Mesenchymal stem cell (in vitro differentiated cells and primary cell): ENCODE measurements around the gene AHNAK.
A peak's percentile ranks its signal among the peaks of the same experiment; 100 is the strongest.

Experiments
- DNase-seq: peaks from one replicate; pipeline ENCODE4 v3.0.0-alpha.2; 2013
- H2AFZ ChIP-seq: one replicate; pipeline ENCODE4 v1.6.1; 2013; ENCODE audit warnings: low read depth, mild to moderate bottlenecking, control low read depth, inconsistent platforms, low read length, moderate library complexity
- H2AK5ac ChIP-seq: 2 replicates; pipeline ENCODE4 v1.6.1; 2013; ENCODE audit warnings: low read length, moderate library complexity, mild to moderate bottlenecking, inconsistent platforms; ENCODE audit not compliant: severe bottlenecking
- H2BK120ac ChIP-seq: one replicate; pipeline ENCODE4 v1.6.1; 2013; ENCODE audit warnings: low read depth, mild to moderate bottlenecking, inconsistent platforms, low read length, moderate library complexity
- H2BK12ac ChIP-seq, 2 experiments: one replicate each; pipeline ENCODE4 v1.6.1; 2013; ENCODE audit warnings: inconsistent platforms in 2 of 2, low read length in 2 of 2, mild to moderate bottlenecking in 2 of 2, moderate library complexity in 2 of 2, control low read depth in 1 of 2
- H2BK15ac ChIP-seq: one replicate; pipeline ENCODE4 v1.6.1; 2013; ENCODE audit warnings: mild to moderate bottlenecking, low read depth, inconsistent platforms; ENCODE audit not compliant: poor library complexity, severe bottlenecking
- H2BK5ac ChIP-seq: 2 replicates; pipeline ENCODE4 v1.6.1; 2013; ENCODE audit warnings: low read depth, mild to moderate bottlenecking, low read length, control low read depth, inconsistent platforms; ENCODE audit not compliant: poor library complexity, severe bottlenecking
- H3K14ac ChIP-seq, 2 experiments: one replicate each; pipeline ENCODE4 v1.6.1; 2013; ENCODE audit warnings: inconsistent platforms in 2 of 2, low read length in 2 of 2, control low read depth in 1 of 2, mild to moderate bottlenecking in 1 of 2, moderate library complexity in 1 of 2
- H3K18ac ChIP-seq, 2 experiments: one replicate each; pipeline ENCODE4 v1.6.1; 2013; ENCODE audit warnings: inconsistent platforms in 2 of 2, low read length in 2 of 2, control low read depth in 1 of 2, low read depth in 1 of 2, mild to moderate bottlenecking in 1 of 2
- H3K23ac ChIP-seq, 2 experiments: one replicate each; pipeline ENCODE4 v1.6.1; 2013; ENCODE audit warnings: inconsistent platforms in 2 of 2, low read length in 2 of 2, mild to moderate bottlenecking in 2 of 2, moderate library complexity in 2 of 2, control low read depth in 1 of 2
- H3K27ac ChIP-seq: 2 replicates; pipeline ENCODE4 v1.5.1; 2013; ENCODE audit warnings: mild to moderate bottlenecking, moderate library complexity, low read length, control low read depth, inconsistent platforms; ENCODE audit not compliant: poor library complexity, severe bottlenecking
- H3K27me3 ChIP-seq, 2 experiments: 2 replicates each; pipeline versions ENCODE4 v1.6.1 to v1.7.0; 2013; ENCODE audit warnings: low read length in 2 of 2, mild to moderate bottlenecking in 2 of 2, moderate library complexity in 2 of 2, control low read depth in 1 of 2, inconsistent platforms in 1 of 2; ENCODE audit not compliant: control insufficient read depth in 1 of 2, insufficient read depth in 1 of 2
- H3K36me3 ChIP-seq, 2 experiments: 2 replicates each; pipeline versions ENCODE4 v1.6.1 to v1.7.0; 2013; ENCODE audit warnings: low read length in 2 of 2, control low read depth in 1 of 2, inconsistent platforms in 1 of 2, low read depth in 1 of 2, mild to moderate bottlenecking in 1 of 2; ENCODE audit not compliant: insufficient read depth in 2 of 2, control insufficient read depth in 1 of 2
- H3K4ac ChIP-seq, 2 experiments: one replicate each; pipeline ENCODE4 v1.6.1; 2013; ENCODE audit warnings: inconsistent platforms in 2 of 2, low read length in 2 of 2, mild to moderate bottlenecking in 2 of 2, moderate library complexity in 2 of 2, control low read depth in 1 of 2, low read depth in 1 of 2
- H3K4me1 ChIP-seq: 2 replicates; pipeline ENCODE4 v1.6.1; 2013; ENCODE audit warnings: low read depth, low read length, control low read depth; ENCODE audit not compliant: control insufficient read depth, insufficient read depth
- H3K4me2 ChIP-seq: 2 replicates; pipeline ENCODE4 v1.6.1; 2013; ENCODE audit warnings: low read length, mild to moderate bottlenecking, inconsistent platforms; ENCODE audit not compliant: poor library complexity, severe bottlenecking
- H3K4me3 ChIP-seq, 2 experiments: 2 replicates each; pipeline versions ENCODE4 v1.5.1 to v1.7.0; 2013; ENCODE audit warnings: low read length in 2 of 2, mild to moderate bottlenecking in 2 of 2, control low read depth in 1 of 2, low read depth in 1 of 2; ENCODE audit not compliant: insufficient read depth in 1 of 2
- H3K79me1 ChIP-seq: replicated peaks from 2 replicates; pipeline ENCODE4 v1.6.1; 2013; ENCODE audit warnings: mild to moderate bottlenecking, control low read depth, low read length, inconsistent platforms; ENCODE audit not compliant: poor library complexity, severe bottlenecking
- H3K9ac ChIP-seq: 2 replicates; pipeline ENCODE4 v1.7.0; 2013; ENCODE audit warnings: mild to moderate bottlenecking, low read length, moderate library complexity
- H3K9me3 ChIP-seq: 2 replicates; pipeline ENCODE4 v1.7.0; 2013; ENCODE audit warnings: mild to moderate bottlenecking, low read length; ENCODE audit not compliant: control insufficient read depth
- H4K8ac ChIP-seq: one replicate; pipeline ENCODE4 v1.6.1; 2013; ENCODE audit warnings: inconsistent platforms, mild to moderate bottlenecking, low read length, moderate library complexity
- H4K91ac ChIP-seq: one replicate; pipeline ENCODE4 v1.6.1; 2013; ENCODE audit warnings: mild to moderate bottlenecking, low read length, inconsistent platforms
- WGBS: methylation state at CpG from one replicate; pipeline ENCODE4 v1.1.7; 2013; ENCODE audit warnings: mixed read lengths; 5-methylcytosine and 5-hydroxymethylcytosine counted together

Gene AHNAK

GRCh38 chr11:62548545-62549335, 2.1 kb upstream of the AHNAK start:
- H2AK5ac ChIP-seq: peak overlapping the region; percentile 4
- no peak overlapping the region for H3K18ac ChIP-seq
- H3K79me1 ChIP-seq: peaks cover 13% of the 10 kb centered on the region
- no peak overlapping the region for H3K9ac ChIP-seq
- peaks cover 32% of the 10 kb centered on the region for H3K4me1 ChIP-seq
- H2BK120ac ChIP-seq: no peak overlapping the region
- H3K36me3 ChIP-seq: peaks cover 0 to 17% of the 10 kb centered on the region in 2 experiments
- WGBS: 91% methylated on average over 17 of the region's 17 CpGs
- no peak overlapping the region for H4K91ac ChIP-seq
- no peak for DNase-seq
- H3K9me3 ChIP-seq: no peaks in the 10 kb centered on the region
- no peaks in the 10 kb centered on the region for H3K27me3 ChIP-seq
- no peak overlapping the region for H2AFZ ChIP-seq
- H3K4me3 ChIP-seq: no peak overlapping the region
- H2BK15ac ChIP-seq: peak overlapping the region; percentile 21
- no peak overlapping the region for H2BK5ac ChIP-seq
- H3K4me2 ChIP-seq: no peak overlapping the region
- H2BK12ac ChIP-seq: peak overlapping the region in 1 of 2 experiments; percentile 43
- no peak overlapping the region for H4K8ac ChIP-seq
- no peak overlapping the region for H3K4ac ChIP-seq
- H3K23ac ChIP-seq: no peak overlapping the region
- H3K14ac ChIP-seq: no peak overlapping the region
- H3K27ac ChIP-seq: no peak overlapping the region

GRCh38 chr11:62547691-62548281, 1.2 kb upstream of the AHNAK start:
- H4K8ac ChIP-seq: peak overlapping the region; percentile 56
- DNase-seq: peak; percentile 28

GRCh38 chr11:62546929-62547625, 471 bp upstream of the AHNAK start:
- Histone ChIP-seq H3K18ac (peak overlapping the region; percentile 82 to 85), H3K27ac (peak overlapping the region; percentile 85), H4K91ac (no peak overlapping the region), H3K9ac (peak overlapping the region; percentile 98), H2BK15ac (peak overlapping the region; percentile 60), H3K27me3 (no peaks in the 10 kb centered on the region), H3K14ac (peak overlapping the region in 1 of 2 experiments; percentile 76), H3K36me3 (peaks cover 5 to 31% of the 10 kb centered on the region in 2 experiments), H3K4me2 (peak overlapping the region; percentile 71), H3K23ac (peak overlapping the region in 1 of 2 experiments; percentile 36), H3K4me1 (peaks cover 26% of the 10 kb centered on the region), H3K79me1 (peaks cover 13% of the 10 kb centered on the region), H2AK5ac (no peak overlapping the region), H2BK120ac (peak overlapping the region; percentile 65), H2BK5ac (peak overlapping the region; percentile 77), H4K8ac (peak overlapping the region; percentile 1), H3K4me3 (peak overlapping the region; percentile 87 to 98), H2BK12ac (peak overlapping the region in 1 of 2 experiments; percentile 87), H2AFZ (no peak overlapping the region), H3K4ac (peak overlapping the region; percentile 37 to 91), H3K9me3 (no peaks in the 10 kb centered on the region)
- under 1% methylated on average over 29 of the region's 40 CpGs for WGBS
- peak; percentile 79 for DNase-seq

More at GRCh38 chr11:62547691-62548281, 1.2 kb upstream of the AHNAK start:
- Histone ChIP-seq H3K36me3 (peaks cover 4 to 26% of the 10 kb centered on the region in 2 experiments), H3K27ac (peak overlapping the region; percentile 85), H2BK5ac (peak overlapping the region; percentile 74), H2BK15ac (no peak overlapping the region), H4K91ac (no peak overlapping the region), H2BK120ac (no peak overlapping the region), H3K9me3 (no peaks in the 10 kb centered on the region), H3K79me1 (peaks cover 13% of the 10 kb centered on the region), H3K4me2 (peak overlapping the region; percentile 71), H3K4me3 (peak overlapping the region in 1 of 2 experiments; percentile 87), H2AFZ (no peak overlapping the region), H3K4ac (peak overlapping the region; percentile 15 to 24), H3K27me3 (no peaks in the 10 kb centered on the region), H2BK12ac (peak overlapping the region; percentile 9 to 87), H3K14ac (no peak overlapping the region), H3K18ac (peak overlapping the region; percentile 34 to 65), H3K9ac (peak overlapping the region; percentile 98), H2AK5ac (peak overlapping the region; percentile 64), H3K23ac (no peak overlapping the region), H3K4me1 (peaks cover 24% of the 10 kb centered on the region)
- WGBS: 37% methylated on average over 8 of the region's 8 CpGs
